ENCODE results near the gene SLC25A48.

The SLC25A48 gene

DNA sequence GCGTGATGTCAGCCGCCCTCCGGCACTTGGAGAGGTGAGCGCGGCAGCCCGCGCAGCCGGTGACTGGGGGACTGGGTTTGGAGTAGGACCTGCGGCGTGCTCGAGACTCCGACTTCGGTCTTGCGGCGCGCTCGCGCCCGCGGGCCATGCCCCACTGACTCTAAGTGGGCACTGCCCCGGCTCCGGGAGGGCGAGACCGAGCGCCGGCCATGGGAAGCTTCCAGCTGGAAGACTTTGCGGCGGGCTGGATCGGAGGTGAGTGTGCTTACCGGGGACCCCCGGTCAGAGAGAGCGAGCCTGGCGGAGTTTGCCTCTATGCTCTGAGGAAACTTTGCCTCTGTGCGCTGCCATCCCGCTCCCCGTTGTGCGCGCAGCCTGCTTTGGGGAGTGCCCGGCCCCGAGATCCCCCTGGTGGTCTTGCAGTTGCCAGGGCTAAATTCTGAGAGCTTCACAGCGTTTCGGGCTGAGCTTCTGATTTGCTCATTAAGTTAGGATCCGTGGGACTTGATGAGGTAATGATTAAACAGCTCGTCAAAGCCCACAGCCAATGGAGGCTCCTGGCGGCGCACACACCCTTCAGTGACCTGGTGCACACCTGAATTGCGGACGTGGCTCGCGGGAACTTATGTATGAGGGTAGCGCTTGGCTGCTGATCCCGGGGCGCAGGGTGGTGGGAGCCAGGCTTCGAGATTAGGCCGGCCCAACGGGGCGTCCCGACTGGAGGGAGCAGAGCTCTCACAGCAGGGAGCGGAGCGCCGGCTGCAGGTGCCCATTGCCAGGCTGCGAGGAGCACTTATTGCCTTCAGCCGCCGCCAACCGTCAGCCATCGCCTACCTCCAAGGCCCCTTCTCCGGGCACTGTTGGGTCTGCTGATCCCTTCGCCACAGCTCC, at the start of gene SLC25A48 (continued):
- TF ChIP-seq ZNF10 (tag by site-specific recombination; IDR thresholded peaks at IDR 0.05) (no peak), SCRT2 (tag by site-specific recombination; IDR thresholded peaks at IDR 0.05) (peak; percentile 38), ZNF404 (tag by site-specific recombination; IDR thresholded peaks at IDR 0.05) (no peak), ZNF223 (tag by site-specific recombination; IDR thresholded peaks at IDR 0.05) (no peak), MYNN (tag by site-specific recombination; IDR thresholded peaks at IDR 0.05; ENCODE audit: borderline replicate concordance) (no peak), ZBTB17 (tag by site-specific recombination; IDR thresholded peaks at IDR 0.05) (peak; percentile 56; the same call in 1 of the 2 replicates), ZBTB20 (tag by site-specific recombination; IDR thresholded peaks at IDR 0.05) (peak; percentile 71), ZNF423 (tag by site-specific recombination; IDR thresholded peaks at IDR 0.05) (0 out of 2 replicates have a peak, but pooled peaks have one; percentile 14), ZNF146 (tag by site-specific recombination; IDR thresholded peaks at IDR 0.05) (no peak), ZNF335 (tag by site-specific recombination; conservative IDR thresholded peaks at IDR 0.05) (peak; percentile 90), ZSCAN18 (tag by site-specific recombination; IDR thresholded peaks at IDR 0.05) (no peak), ZNF302 (tag by site-specific recombination; IDR thresholded peaks at IDR 0.05; ENCODE audit: low read depth) (no peak), ZNF558 (tag by site-specific recombination; IDR thresholded peaks at IDR 0.05) (0 out of 2 replicates have a peak, but pooled peaks have one; percentile 12), HIC1 (tag by site-specific recombination; IDR thresholded peaks at IDR 0.05) (peak; percentile 87), ZNF155 (tag by site-specific recombination; IDR thresholded peaks at IDR 0.05) (no peak), KLF1 (tag by site-specific recombination; IDR thresholded peaks at IDR 0.05) (0 out of 2 replicates have a peak, but pooled peaks have one; percentile 14), ZNF747 (tag by site-specific recombination; IDR thresholded peaks at IDR 0.05) (no peak), ZNF629 (tag by site-specific recombination; IDR thresholded peaks at IDR 0.05) (peak; percentile 79), ZNF76 (tag by site-specific recombination; IDR thresholded peaks at IDR 0.05; ENCODE audit: borderline replicate concordance, low read depth) (peak; percentile 49; the same call in 1 of the 2 replicates), ZNF132 (tag by site-specific recombination; IDR thresholded peaks at IDR 0.05; ENCODE audit: borderline replicate concordance) (no peak), ZBTB48 (tag by site-specific recombination; IDR thresholded peaks at IDR 0.05) (peak; percentile 11; the same call in 1 of the 2 replicates), ZNF239 (tag by site-specific recombination; IDR thresholded peaks at IDR 0.05) (no peak), ZIC2 (tag by site-specific recombination; IDR thresholded peaks at IDR 0.05) (peak; percentile 79), GFI1B (tag by site-specific recombination; IDR thresholded peaks at IDR 0.05) (no peak), ZNF133 (tag by site-specific recombination; IDR thresholded peaks at IDR 0.05) (no peak)
- TF ChIP-seq, protein P1, sequence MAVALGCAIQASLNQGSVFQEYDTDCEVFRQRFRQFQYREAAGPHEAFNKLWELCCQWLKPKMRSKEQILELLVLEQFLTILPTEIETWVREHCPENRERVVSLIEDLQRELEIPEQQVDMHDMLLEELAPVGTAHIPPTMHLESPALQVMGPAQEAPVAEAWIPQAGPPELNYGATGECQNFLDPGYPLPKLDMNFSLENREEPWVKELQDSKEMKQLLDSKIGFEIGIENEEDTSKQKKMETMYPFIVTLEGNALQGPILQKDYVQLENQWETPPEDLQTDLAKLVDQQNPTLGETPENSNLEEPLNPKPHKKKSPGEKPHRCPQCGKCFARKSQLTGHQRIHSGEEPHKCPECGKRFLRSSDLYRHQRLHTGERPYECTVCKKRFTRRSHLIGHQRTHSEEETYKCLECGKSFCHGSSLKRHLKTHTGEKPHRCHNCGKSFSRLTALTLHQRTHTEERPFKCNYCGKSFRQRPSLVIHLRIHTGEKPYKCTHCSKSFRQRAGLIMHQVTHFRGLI (tag by site-specific recombination; IDR thresholded peaks at IDR 0.05) = no peak
- TF ChIP-seq, protein P2, sequence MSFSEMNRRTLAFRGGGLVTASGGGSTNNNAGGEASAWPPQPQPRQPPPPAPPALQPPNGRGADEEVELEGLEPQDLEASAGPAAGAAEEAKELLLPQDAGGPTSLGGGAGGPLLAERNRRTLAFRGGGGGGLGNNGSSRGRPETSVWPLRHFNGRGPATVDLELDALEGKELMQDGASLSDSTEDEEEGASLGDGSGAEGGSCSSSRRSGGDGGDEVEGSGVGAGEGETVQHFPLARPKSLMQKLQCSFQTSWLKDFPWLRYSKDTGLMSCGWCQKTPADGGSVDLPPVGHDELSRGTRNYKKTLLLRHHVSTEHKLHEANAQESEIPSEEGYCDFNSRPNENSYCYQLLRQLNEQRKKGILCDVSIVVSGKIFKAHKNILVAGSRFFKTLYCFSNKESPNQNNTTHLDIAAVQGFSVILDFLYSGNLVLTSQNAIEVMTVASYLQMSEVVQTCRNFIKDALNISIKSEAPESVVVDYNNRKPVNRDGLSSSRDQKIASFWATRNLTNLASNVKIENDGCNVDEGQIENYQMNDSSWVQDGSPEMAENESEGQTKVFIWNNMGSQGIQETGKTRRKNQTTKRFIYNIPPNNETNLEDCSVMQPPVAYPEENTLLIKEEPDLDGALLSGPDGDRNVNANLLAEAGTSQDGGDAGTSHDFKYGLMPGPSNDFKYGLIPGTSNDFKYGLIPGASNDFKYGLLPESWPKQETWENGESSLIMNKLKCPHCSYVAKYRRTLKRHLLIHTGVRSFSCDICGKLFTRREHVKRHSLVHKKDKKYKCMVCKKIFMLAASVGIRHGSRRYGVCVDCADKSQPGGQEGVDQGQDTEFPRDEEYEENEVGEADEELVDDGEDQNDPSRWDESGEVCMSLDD (tag by site-specific recombination; IDR thresholded peaks at IDR 0.05) = peak; percentile 55
- TF ChIP-seq, protein P3, sequence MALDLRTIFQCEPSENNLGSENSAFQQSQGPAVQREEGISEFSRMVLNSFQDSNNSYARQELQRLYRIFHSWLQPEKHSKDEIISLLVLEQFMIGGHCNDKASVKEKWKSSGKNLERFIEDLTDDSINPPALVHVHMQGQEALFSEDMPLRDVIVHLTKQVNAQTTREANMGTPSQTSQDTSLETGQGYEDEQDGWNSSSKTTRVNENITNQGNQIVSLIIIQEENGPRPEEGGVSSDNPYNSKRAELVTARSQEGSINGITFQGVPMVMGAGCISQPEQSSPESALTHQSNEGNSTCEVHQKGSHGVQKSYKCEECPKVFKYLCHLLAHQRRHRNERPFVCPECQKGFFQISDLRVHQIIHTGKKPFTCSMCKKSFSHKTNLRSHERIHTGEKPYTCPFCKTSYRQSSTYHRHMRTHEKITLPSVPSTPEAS (tag by site-specific recombination; IDR thresholded peaks at IDR 0.05) = peak; percentile 23; the same call in 1 of the 2 replicates
- TF ChIP-seq, protein P4, sequence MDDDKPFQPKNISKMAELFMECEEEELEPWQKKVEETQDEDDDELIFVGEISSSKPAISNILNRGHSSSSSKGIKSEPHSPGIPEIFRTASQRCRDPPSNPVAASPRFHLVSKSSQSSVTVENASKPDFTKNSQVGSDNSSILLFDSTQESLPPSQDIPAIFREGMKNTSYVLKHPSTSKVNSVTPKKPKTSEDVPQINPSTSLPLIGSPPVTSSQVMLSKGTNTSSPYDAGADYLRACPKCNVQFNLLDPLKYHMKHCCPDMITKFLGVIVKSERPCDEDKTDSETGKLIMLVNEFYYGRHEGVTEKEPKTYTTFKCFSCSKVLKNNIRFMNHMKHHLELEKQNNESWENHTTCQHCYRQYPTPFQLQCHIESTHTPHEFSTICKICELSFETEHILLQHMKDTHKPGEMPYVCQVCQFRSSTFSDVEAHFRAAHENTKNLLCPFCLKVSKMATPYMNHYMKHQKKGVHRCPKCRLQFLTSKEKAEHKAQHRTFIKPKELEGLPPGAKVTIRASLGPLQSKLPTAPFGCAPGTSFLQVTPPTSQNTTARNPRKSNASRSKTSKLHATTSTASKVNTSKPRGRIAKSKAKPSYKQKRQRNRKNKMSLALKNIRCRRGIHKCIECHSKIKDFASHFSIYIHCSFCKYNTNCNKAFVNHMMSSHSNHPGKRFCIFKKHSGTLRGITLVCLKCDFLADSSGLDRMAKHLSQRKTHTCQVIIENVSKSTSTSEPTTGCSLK (tag by site-specific recombination; IDR thresholded peaks at IDR 0.05) = no peak

All from HEK293 (cell line).